Hepatocyte (in vitro differentiated cells): ENCODE measurements around the gene KRTAP10-1.

ENCODE experiments used
- EZH2phosphoT487 ChIP-seq: fragments of 200-600 bp; sonication (generic); IDR thresholded peaks from one replicate; pipeline ENCODE4 v1.6.1; 2018; ENCODE audit warnings: antibody characterized with exemption, mild to moderate bottlenecking, low read depth, moderate library complexity; ENCODE audit not compliant: unreplicated experiment, severe bottlenecking
- TF ChIP-seq, protein P1 (sequence below): fragments of 200-600 bp; sonication (generic); IDR thresholded peaks from 2 replicates; pipeline ENCODE4 v1.5.1; 2016; ENCODE audit warnings: antibody characterized with exemption, mild to moderate bottlenecking; ENCODE audit not compliant: poor library complexity

DNA sequence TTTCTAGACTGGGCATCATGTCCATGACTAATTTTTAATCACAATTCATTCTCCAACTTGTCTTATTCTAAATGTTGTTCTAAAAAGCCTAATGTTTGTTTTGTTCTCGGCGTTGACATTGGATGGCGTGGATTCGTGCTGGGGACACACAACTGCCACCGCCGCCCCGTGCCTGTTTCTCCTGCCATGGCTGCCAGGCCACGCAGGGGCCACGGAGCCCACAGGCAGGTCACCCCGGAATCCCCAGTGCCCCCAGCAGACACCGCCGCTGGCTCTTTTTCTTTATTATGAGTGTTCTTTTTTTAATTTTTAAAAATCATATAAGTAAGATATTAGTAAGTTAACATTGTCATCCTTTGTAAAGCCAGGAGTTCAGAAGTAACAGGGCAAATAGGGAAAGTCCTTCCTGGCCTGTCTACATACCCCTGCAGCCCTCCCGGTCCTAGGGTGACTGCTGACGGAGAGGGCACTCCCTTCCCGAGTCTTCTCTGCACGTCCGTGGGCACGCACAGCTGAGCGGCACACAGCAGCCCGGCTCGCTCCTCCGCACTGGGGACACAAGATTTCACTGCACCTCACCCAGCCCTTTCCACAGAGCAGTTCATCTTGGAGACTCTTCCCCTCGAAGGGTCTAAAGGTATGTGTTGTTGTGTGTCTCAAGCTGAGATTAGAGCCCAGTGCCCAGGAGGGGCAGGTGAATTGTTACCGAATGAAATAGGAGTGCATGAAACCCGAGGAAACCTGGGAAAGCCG is 32.1 kb downstream of the KRTAP10-1 start:
- TF ChIP-seq EZH2phosphoT487 = no peak
- TF ChIP-seq, protein P1, sequence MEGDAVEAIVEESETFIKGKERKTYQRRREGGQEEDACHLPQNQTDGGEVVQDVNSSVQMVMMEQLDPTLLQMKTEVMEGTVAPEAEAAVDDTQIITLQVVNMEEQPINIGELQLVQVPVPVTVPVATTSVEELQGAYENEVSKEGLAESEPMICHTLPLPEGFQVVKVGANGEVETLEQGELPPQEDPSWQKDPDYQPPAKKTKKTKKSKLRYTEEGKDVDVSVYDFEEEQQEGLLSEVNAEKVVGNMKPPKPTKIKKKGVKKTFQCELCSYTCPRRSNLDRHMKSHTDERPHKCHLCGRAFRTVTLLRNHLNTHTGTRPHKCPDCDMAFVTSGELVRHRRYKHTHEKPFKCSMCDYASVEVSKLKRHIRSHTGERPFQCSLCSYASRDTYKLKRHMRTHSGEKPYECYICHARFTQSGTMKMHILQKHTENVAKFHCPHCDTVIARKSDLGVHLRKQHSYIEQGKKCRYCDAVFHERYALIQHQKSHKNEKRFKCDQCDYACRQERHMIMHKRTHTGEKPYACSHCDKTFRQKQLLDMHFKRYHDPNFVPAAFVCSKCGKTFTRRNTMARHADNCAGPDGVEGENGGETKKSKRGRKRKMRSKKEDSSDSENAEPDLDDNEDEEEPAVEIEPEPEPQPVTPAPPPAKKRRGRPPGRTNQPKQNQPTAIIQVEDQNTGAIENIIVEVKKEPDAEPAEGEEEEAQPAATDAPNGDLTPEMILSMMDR = no peak
